Endometrial microvascular endothelial cells (primary cell): ENCODE data around the gene MZB1. TPM values are rescaled to one million over a fixed set of nuclear protein-coding genes. Genes with fewer than 3 reads are reported as not detected.
"Not testable (repeated sequence)": the region's sequence is repeated elsewhere in the genome, so short reads cannot be mapped to it uniquely, and the experiment has no call there.

ENCODE experiments used
- in situ Hi-C: cut with HindIII; loops from 2 replicates; pipeline ENCODE4 v1.10.0; 2017; ENCODE audit warnings: low sequenced_read_pairs, low pct_unique_long_range_greater_than_20kb; ENCODE audit errors: inconsistent ontology term
- total RNA-seq: library from RNA; depleted of rRNA; stranded (reverse); fragments of >200 nt; gene quantifications from one replicate; pipeline ENCODE4 v1.2.3, GENCODE V29; 2015; ENCODE audit errors: inconsistent ontology term

MZB1 gene
- total RNA-seq, 1 donor from 2014 or later = not detected

DNA sequence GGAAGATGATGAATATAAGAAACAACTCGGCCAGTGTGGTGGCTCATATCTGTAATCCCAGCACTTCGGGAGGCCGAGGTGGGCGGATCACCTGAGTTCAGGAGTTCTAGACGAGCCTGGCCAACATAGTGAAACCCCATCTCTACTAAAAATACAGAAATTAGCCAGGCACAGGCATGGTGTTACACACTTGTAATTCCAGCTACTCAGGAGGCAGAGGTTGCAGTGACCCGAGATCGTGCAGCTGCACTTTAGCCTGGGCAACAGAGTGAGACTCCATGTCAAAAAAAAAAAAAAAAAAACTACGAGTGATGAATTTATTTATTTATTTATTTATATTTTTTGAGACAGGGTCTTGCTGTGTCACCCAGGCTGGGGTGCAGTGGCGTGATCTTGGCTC is 41.9 kb downstream of the MZB1 start:
- in situ Hi-C loops = not testable (repeated sequence)

DNA sequence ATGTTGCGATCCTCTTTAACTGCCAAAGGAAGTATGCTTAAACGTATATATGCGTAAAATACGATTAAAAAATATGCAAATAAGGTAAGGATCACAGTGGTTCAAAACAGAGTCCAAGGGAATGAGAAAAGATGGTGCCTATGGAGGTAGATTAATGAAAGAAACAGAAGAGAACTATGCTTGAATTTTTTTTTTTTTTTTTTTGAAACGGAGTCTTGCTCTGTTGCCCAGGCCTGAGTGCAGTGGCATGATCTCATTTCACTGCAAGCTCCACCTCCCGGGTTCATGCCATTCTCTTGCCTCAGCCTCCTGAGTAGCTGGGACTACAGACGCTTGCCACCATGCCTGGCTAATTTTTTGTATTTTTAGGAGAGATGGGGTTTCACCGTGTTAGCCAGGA is 44.3 kb downstream of the MZB1 start:
- in situ Hi-C loops = not testable (repeated sequence)

DNA sequence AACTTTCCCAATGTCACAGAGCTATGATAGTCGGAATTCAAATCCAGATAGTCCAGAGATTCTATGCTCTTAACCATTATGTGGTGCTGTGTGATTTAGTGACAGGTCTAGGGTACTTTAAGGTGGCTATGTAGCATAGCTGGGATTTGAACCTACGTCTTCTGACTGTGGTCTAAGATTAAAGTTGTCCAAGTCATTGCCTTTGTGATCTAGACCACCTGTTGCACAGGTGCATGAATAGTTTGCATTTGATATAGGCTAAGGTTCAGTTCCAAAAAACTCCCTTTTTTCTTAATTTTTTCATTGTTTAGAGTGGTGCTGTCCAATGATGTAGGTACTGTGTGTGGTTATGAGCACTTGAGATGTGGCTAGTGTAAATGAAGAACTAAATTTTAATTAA is 45.5 kb downstream of the MZB1 start:
- in situ Hi-C loops = no loop called here

DNA sequence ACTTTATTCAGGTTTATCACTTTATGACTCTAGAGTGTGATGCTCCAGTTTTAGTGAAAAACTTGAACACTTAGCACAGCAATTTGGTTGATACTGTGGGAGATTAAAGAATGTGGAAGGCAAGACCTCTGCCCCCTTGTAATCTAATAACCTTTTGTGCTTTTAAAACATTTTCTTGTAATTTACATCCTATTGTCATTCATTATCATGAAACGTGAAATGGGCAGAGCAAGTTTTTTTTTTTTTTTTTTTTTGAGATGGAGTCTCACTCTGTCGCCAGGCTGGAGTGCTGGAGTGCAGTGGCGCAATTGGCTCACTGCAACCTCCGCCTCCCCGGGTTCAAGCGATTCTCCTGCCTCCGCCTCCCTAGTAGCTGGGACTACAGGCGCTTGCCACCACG is 46.2 kb downstream of the MZB1 start:
- in situ Hi-C loops = no loop called here

DNA sequence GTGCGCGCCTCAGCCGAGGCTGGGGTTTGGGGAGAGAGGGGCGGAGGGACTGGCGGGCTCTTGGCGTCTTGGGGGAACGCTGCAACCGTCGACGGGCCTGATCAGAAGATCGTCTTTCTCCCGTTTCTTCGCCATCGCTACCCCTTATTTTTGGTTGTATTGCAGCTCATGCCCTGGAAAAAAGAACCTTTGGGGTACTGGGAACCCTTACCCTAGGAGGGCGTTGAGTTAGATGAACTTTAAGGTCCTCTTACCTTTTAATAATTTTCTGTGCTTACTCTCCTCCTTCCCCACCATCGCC is 47.3 kb downstream of the MZB1 start:
- in situ Hi-C loops = no loop called here

DNA sequence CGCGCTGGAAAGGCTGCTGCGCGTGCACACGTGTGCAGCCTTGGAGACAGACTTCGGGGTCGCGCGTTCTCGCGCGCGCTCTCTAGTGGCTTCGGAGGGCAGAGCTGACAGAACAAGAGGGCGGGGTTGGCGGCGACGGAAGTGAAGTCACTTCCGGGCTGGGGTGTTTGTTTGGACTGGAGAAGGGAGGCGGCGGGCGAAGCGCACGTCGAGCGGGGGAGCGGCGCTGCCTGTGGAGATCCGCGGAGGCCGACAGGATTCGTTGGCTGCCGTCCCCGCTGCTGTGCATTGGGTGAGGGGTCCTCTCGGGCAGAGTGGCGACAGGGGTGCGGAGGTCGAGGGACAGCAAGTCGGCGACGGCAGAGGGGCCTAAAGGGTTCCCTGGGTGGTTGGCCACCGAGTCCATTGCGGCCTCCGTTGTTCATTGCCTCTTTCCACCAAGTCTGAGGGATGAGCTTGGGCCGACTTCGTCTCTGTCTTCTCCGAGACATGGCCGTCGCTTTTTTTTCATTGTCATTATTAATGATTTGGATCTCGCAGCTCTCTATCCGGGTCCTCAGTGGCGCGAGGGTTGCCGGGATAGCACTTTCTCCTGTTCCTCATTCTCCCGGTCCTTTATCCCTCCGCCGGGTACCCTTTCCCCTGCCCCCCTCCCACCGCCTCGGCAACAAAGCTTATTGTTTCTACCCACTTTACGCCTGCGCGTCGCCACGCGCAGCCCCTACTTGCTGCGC is 47.9 kb downstream of the MZB1 start, which contains the start of gene PAIP2:
PAIP2 (plus strand) TSS at position 166 of the 734 bp plus-strand sequence. CDS start 21,931 bp downstream, outside the sequence.
- in situ Hi-C loops = no loop called here

DNA sequence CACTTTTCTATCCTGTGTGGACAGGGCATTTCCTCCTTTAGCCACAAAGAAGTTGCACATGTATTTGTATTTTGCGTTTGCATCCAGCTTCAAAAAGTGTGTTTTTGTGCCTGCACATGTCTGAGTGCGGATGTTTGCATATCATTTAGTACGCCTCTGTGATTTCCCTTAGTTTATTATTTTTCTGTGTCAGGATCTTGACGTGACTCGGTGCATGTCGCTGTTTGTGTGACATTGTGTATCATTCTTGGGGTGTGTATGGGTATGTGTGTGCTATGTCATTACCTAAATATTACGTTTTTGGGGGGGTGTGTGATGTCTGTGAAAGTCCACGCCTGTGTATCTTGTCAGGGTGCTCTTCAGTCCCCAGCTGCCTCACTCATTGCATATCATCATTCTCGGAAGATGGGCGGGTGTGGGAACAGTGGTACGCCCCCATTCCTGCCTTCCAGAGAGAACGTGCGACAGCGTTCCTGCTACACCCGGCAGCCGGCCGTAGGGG is 48.5 kb downstream of the MZB1 start:
- in situ Hi-C loops = no loop called here

DNA sequence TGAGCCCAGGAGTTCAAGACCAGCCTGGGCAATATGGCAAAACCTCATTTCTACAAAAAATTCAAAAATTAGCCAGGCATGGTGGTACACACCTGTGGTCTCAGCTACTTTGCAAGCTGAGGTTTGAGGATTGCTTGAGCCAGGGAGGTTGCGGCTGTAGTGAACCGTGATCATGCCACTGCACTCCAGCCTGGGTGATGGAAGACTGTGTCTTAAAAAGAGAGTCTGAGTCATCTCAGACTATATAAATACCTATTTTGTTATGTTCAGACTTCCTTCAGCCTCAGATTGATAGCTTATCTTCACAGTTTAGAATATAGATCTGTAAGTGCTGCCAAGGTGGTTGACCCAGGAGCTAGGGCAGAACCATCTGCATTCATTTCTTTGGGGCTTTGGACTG is 49.7 kb downstream of the MZB1 start:
- in situ Hi-C loops = no loop called here

Other genes starting within 250 kb of the MZB1 start
- 42.6 TPM for gene SIL1, start 191.5 kb downstream of the MZB1 start, total RNA-seq
- 179 TPM for gene MATR3, start 96.2 kb downstream of the MZB1 start, total RNA-seq
- gene PAIP2, start 48.1 kb downstream of the MZB1 start, total RNA-seq = 61.8 TPM
- gene SLC23A1, start 6.6 kb downstream of the MZB1 start, total RNA-seq = not detected
- gene PROB1, start 5.2 kb upstream of the MZB1 start, total RNA-seq = 1.8 TPM
- 10.4 TPM for gene SPATA24, start 14.2 kb upstream of the MZB1 start, total RNA-seq
- 10.1 TPM for gene DNAJC18, start 49.6 kb upstream of the MZB1 start, total RNA-seq
- gene ECSCR, start 72.8 kb upstream of the MZB1 start, total RNA-seq = 417 TPM
- not detected for gene SMIM33, start 81.1 kb upstream of the MZB1 start, total RNA-seq
- gene STING1, start 92.8 kb upstream of the MZB1 start, total RNA-seq = 37.6 TPM
- 105 TPM for gene UBE2D2, start 171.4 kb upstream of the MZB1 start, total RNA-seq